AG09309 (cell line): ENCODE measurements around the gene VPS51.
"Not testable (repeated sequence)": the region's sequence is repeated elsewhere in the genome, so short reads cannot be mapped to it uniquely, and the experiment has no call there.

Experiments used
- DNase-seq: peaks from one replicate; pipeline ENCODE4 v3.0.0-alpha.2; 2010; ENCODE audit warnings: low read depth
- H3K4me3 ChIP-seq: 2 replicates; pipeline ENCODE4 v1.5.1; 2011; ENCODE audit warnings: mild to moderate bottlenecking, low read depth, low read length, moderate library complexity; ENCODE audit not compliant: control insufficient read depth
- TF ChIP-seq, protein P1 (sequence below): IDR thresholded peaks from 2 replicates; pipeline ENCODE4 v1.5.1; 2011; ENCODE audit warnings: mild to moderate bottlenecking, low read depth, low read length, inconsistent platforms; ENCODE audit not compliant: insufficient read depth, control insufficient read depth; ENCODE audit errors: missing control alignments

Gene VPS51

GRCh38 chr11:65135633-65136145 is 39.7 kb downstream of the VPS51 start:
- DNase-seq = no peak
- H3K4me3 ChIP-seq = peak overlapping the region; percentile 92
- TF ChIP-seq, protein P1, sequence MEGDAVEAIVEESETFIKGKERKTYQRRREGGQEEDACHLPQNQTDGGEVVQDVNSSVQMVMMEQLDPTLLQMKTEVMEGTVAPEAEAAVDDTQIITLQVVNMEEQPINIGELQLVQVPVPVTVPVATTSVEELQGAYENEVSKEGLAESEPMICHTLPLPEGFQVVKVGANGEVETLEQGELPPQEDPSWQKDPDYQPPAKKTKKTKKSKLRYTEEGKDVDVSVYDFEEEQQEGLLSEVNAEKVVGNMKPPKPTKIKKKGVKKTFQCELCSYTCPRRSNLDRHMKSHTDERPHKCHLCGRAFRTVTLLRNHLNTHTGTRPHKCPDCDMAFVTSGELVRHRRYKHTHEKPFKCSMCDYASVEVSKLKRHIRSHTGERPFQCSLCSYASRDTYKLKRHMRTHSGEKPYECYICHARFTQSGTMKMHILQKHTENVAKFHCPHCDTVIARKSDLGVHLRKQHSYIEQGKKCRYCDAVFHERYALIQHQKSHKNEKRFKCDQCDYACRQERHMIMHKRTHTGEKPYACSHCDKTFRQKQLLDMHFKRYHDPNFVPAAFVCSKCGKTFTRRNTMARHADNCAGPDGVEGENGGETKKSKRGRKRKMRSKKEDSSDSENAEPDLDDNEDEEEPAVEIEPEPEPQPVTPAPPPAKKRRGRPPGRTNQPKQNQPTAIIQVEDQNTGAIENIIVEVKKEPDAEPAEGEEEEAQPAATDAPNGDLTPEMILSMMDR = no peak

- no peak overlapping the region for H3K4me3 ChIP-seq
- TF ChIP-seq, protein P1 = no peak
- DNase-seq = no peak
These were observed 40.6 kb downstream of the VPS51 start for GRCh38 chr11:65136515-65137096.

- DNase-seq = no peak
- no peak overlapping the region for H3K4me3 ChIP-seq
- TF ChIP-seq, protein P1 = no peak
These were observed 46.0 kb downstream of the VPS51 start for GRCh38 chr11:65141896-65142494.

DNA sequence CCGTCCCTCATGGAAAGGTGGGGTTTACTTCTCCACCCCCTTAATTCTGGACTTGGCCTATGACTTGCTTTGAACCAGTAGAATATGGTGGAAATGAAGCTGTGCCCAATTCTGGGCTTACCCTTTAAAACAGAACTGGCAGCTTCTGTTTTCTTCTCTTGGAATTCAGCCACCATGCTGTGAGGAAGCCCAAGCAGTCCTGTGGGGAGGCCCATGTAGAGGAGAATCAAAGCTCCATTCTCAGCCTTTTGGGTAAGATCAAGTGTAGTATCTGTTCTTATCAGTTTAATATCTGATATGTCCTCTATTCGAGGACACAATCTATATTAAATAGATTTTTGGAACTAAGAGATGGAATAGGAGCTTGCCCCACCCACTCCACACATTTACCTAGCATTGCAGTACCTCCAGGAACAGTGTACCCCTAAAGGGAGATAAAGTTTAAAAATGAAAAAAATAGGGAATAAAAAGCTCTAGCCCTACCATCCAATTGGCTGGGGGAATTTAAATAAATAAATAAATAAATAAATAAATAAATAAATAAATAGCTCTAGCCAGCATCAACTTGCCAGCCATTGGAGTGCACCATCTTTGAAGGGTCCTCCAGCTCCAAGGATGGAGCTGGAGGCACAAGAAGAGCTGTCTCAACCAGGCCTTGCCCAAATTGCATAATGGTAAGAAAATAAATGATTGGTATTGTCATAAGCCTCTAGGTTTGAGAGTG is 51.5 kb downstream of the VPS51 start:
- no peak for DNase-seq
- H3K4me3 ChIP-seq = no peak overlapping the region
- TF ChIP-seq, protein P1 = no peak

DNA sequence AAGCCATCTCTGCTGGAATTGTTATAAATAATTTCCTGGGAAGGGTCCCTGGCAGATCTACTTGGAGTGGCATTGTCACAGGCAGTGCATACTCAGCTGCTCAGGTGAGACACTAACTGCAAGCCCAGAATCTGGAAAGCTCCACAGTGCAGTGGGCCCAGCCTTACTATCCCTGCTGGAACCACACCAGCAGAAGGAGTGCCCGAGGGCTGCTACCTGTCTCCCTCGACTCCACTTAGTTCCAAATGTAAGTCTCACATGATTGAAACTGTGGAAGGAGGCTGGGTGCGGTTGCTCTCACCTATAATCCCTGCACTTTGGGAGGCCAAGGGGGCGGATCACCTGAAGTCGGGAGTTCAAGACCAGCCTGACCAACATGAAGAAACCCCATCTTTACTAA is 52.6 kb downstream of the VPS51 start:
- DNase-seq = no peak
- H3K4me3 ChIP-seq = no peak overlapping the region
- TF ChIP-seq, protein P1 = no peak

GRCh38 chr11:65150131-65150508 is 54.1 kb downstream of the VPS51 start:
- DNase-seq, H3K4me3 ChIP-seq: not testable (repeated sequence)
